GM12891 (cell line): Measurements from ENCODE around the gene PRMT5.

ENCODE experiments used
- DNase-seq: peaks from one replicate; pipeline ENCODE4 v3.0.0; 2011; ENCODE audit warnings: low spot score; ENCODE audit not compliant: insufficient read length
- FAIRE-seq: peaks from 2 replicates; lab custom pipeline; 2011; peaks lifted over from hg19 to GRCh38; lab: Jason Lieb, UNC
- PAX5 ChIP-seq: IDR thresholded peaks from 2 replicates; pipeline ENCODE4 v1.6.1; 2011; ENCODE audit warnings: low read length, moderate library complexity, mild to moderate bottlenecking; ENCODE audit not compliant: insufficient read depth, severe bottlenecking
- POLR2A ChIP-seq: IDR thresholded peaks from 2 replicates; pipeline ENCODE4 v1.6.1; 2011; ENCODE audit warnings: low read depth, low read length, control low read depth
- POLR2AphosphoS5 ChIP-seq: IDR thresholded peaks from 2 replicates; pipeline ENCODE4 v1.6.1; 2011; ENCODE audit warnings: low read depth, low read length, control low read depth
- POU2F2 ChIP-seq: IDR thresholded peaks from 2 replicates; pipeline ENCODE4 v1.6.1; 2011; ENCODE audit warnings: low read depth, mild to moderate bottlenecking, control low read depth, low read length, moderate library complexity
- SPI1 ChIP-seq: IDR thresholded peaks from 2 replicates; pipeline ENCODE4 v1.6.1; 2011; ENCODE audit warnings: low read depth, low read length, control low read depth
- TAF1 ChIP-seq: IDR thresholded peaks from 2 replicates; pipeline ENCODE4 v1.6.1; 2011; ENCODE audit warnings: low read depth, low read length, control low read depth

PRMT5 gene

DNA sequence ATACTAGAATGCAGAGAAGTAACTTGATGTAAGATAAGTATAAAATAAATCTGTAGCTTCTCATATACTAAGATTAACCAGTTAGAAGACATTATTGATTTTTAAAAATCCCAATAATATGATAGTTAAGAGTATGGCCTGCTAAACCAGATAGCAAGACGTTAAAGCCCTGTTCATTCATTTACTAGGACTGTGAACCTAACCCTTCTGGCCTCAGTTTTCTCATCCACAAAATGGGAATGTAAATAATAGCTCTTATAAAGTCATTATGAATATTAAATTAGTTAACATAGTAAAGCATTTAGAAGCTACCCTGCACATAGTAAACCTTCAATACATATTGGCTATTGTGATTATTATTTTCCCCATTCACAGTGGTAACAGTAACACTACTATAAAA lies 6.0 kb upstream of the PRMT5 start:
- FAIRE-seq (no peak), DNase-seq (no peak)
- TF ChIP-seq PAX5 (no peak), POLR2AphosphoS5 (no peak), SPI1 (no peak), POU2F2 (no peak), TAF1 (no peak), POLR2A (no peak)

DNA sequence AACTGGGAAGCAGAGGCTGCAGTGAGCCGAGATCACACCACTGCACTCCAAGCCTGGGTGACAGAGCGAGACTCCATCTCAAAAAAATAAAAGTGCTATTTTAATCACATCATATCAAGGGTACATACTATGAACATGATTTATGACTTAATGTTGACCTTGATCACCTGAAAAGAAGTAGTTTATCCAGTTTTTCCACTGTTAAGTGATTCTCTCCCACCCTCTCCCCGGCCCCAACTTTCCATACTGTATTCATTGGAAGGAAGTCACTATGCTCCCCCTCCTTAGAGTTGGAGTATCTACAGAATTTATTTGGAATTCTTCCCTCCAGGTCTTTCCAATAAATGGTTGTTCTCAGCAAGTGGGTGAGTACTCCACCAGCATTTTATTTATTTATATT lies 3.0 kb upstream of the PRMT5 start:
- TF ChIP-seq POLR2AphosphoS5 (no peak), TAF1 (no peak), PAX5 (no peak), POU2F2 (no peak), POLR2A (no peak), SPI1 (no peak)
- no peak for FAIRE-seq
- DNase-seq: no peak

DNA sequence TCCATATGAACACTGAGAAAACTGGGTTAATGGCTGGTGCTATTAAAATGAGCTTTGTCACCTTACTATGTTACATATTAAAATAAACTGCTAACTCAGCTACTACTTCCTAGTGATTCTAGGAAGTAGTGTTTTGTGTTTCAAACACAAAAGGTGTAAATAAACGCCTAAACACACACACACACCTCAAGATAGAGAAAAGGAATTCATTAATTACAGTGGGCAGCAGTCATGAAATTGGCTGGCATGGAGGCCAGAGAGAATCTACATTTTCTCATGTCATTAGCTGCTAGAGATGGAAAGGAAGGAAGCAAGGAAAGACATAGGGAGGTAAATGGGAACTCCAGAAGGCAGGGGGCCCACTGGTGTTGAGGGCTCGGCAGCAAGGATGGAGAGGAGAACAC lies 787 bp upstream of the PRMT5 start:
- FAIRE-seq: no peak
- DNase-seq: no peak
- TF ChIP-seq SPI1: no peak
- TF ChIP-seq TAF1: no peak
- no peak for TF ChIP-seq PAX5
- TF ChIP-seq POLR2AphosphoS5: no peak
- TF ChIP-seq POLR2A: no peak
- TF ChIP-seq POU2F2: no peak

DNA sequence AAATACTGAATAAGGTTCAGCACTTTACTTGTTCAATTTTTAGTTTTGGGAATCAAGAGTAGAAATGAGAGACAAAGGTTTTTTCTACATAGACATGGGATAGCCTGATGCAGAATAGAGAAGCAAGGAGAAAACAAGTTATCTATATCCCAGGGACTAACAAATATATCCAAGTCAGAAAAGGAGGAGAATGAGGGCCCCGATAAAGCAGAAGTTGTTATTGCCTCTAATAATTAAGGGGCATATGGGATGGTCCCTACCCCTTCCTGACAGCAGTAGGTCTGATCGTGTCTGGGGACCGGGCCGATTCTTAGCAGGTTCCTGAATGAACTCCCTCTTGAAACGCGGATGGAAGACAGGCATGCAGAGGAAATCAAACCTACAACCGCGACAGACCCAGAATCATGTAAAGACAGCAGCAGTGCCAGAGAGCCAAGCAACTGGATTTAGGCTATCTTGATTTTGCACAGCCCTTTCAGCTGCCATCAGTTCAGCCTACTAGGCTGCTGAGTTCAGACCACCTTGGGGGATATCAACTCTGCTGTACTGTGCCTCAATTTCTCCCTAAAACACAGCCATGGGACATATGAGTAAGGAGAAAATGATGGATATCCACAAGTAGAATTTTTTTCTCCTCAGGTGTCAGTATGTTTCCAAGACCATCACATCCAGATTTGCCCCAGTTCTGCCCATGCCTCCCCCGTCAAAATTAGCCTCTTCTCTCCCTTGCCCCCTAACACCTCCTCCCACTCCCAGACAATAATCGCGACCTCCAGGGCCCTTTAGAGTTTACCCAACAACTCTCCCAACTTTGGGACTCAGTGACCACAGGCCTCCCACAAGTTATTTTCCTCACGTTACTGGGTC lies 706 bp downstream of the PRMT5 start:
- FAIRE-seq: no peak
- no peak for TF ChIP-seq POLR2A
- peak; percentile 37; the same call in 1 of the 2 replicates for TF ChIP-seq POLR2AphosphoS5
- DNase-seq: no peak

DNA sequence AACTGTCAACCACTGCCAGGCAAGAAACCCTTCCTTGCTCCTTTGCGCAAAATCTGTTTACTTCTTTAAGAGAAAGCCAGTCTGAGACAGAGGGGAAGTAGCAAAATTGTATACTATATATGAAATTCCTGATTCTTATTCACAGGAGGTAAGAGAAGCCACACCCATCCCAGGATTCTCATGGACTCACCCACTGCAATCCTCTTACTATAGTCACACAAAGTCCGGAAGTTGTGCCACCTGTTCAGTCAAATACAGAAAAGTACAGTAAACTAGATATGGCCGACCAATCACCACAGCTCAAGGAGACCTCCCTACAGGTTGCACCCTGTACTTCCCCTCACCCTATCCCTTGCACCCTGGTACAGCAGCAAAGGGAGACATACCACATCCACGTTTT lies 2.9 kb downstream of the PRMT5 start:
- DNase-seq: no peak

DNA sequence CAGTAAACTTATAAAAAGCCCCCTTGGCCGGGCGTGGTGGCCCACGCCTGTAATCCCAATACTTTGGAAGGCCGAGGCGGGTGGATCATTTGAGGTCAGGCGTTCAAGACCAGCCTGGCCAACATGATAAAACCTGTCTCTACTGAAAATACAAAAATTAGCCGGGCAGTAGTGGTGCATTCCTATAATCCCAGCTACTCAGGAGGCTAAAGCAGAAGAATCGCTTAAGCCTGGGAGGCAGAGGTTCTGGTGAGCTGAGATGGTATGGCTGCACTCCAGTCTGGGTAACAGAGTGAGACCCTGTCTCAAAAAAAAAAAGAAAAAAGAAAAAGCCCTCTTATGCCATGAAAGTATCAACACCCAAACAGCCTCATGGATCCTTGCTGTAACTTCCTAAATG lies 3.7 kb downstream of the PRMT5 start:
- TF ChIP-seq POLR2A (no peak), PAX5 (no peak), POLR2AphosphoS5 (no peak), SPI1 (no peak), POU2F2 (no peak), TAF1 (no peak)
- FAIRE-seq: no peak
- no peak for DNase-seq

More for the DNA sequence above, 2.9 kb downstream of the PRMT5 start:
- FAIRE-seq: no peak
- TF ChIP-seq TAF1: no peak
- TF ChIP-seq POLR2A: no peak
- TF ChIP-seq SPI1: no peak
- TF ChIP-seq PAX5: no peak
- TF ChIP-seq POLR2AphosphoS5: no peak
- TF ChIP-seq POU2F2: no peak

DNA sequence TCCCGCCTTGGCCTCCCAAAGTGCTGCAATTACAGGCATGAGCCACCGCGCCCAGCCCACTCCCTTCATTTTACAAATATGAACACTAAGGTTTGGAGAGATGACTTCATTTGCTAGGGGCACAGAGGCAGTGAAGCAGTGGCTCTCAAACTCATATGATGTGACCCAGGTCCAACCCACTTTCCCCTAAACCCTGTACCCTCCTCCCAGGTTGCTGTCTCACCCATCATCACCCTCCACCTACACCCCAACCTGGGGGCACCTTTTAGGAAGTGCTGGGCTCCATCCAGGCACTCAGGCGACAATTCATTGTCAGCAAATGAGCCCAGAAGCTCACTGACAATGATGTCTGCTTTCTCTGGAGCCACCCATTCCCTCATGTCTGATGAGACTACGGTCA lies 5.4 kb downstream of the PRMT5 start:
- DNase-seq: no peak
- TF ChIP-seq PAX5 (no peak), TAF1 (no peak), POU2F2 (no peak), SPI1 (no peak), POLR2AphosphoS5 (no peak)
- no peak for FAIRE-seq

DNA sequence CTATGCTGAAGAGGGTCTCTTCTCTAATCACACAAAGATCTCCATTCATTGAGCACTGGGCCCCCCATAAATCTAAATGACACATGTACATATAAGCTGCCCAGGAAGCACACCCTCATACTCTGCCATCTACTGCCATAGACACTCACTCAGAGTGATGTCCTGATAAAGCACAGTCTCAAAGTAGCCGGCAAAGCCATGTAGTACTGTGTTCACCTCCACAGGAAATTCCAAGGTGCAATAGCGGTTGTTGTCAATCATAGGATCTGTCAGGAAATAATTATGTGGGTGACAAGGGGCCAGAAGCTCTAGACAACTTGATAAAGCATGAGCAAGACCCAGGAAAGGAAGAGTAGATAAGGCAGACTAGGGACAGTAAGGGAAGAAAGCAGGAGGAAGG lies 6.9 kb downstream of the PRMT5 start:
- TF ChIP-seq TAF1 (no peak), POU2F2 (no peak), SPI1 (no peak), POLR2A (no peak), PAX5 (no peak), POLR2AphosphoS5 (no peak)
- DNase-seq: no peak
- FAIRE-seq: no peak

DNA sequence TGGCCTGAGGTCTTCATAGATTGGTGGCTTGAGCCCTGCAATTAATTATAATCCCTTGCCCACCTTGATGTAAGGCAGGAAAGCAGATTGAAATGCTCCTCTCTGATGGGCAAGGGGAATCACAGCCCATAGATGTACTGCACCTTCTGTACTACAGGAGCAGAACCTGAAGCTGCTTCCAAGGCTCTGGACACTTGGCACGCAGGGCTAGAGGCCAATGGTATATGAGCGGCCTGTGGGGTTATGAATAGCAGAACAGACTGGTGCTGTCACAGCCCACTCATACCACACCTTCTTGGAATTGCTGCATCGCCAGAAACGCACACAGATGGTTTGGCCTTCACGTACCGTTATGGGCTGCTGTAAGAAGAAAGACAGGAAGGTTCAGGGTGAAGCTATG lies 8.5 kb downstream of the PRMT5 start:
- FAIRE-seq: no peak
- TF ChIP-seq TAF1 (no peak), POLR2AphosphoS5 (no peak), POLR2A (no peak), PAX5 (no peak)
- DNase-seq: no peak

DNA sequence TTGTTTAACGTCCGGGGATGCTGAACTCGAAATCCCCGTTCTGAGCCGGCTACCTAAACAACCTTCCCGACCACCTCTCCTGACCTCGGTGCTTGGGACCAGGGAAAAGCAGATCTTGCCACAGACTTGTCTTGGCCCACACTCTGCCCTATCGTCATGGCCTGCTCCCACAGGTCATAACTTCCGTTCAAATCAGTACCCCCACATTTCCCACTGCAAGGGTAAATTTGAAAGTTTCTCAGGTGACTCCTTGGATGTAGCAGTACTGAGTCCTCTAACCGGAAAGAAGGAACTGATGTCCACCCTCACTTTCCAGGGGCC lies 9.6 kb downstream of the PRMT5 start:
- no peak for TF ChIP-seq SPI1
- no peak for TF ChIP-seq TAF1
- TF ChIP-seq PAX5: no peak
- TF ChIP-seq POLR2A: no peak
- TF ChIP-seq POLR2AphosphoS5: no peak
- no peak for TF ChIP-seq POU2F2
- no peak for FAIRE-seq
- no peak for DNase-seq
